GM12878 (cell line): ENCODE results near the gene MED25. TPM values are rescaled to one million over a fixed set of nuclear protein-coding genes. Genes with fewer than 3 reads are reported as not detected.

Experiments used
- ASH2L ChIP-seq: fragments of 300-600, 200-600 bp; sonication (generic); IDR thresholded peaks from 2 replicates; pipeline ENCODE4 v1.6.1; 2017; ENCODE audit warnings: low read depth, mild to moderate bottlenecking, borderline replicate concordance
- BACH1 ChIP-seq: fragments of 450-650 bp; IDR thresholded peaks from 2 replicates; pipeline ENCODE4 v1.6.1; 2017; ENCODE audit warnings: mild to moderate bottlenecking, borderline replicate concordance
- GATAD2B ChIP-seq: fragments of 450-650 bp; conservative IDR thresholded peaks from 2 replicates; pipeline ENCODE4 v1.6.1; 2017; ENCODE audit warnings: low read depth, mild to moderate bottlenecking, moderate library complexity
- PAX5 ChIP-seq: IDR thresholded peaks from 2 replicates; pipeline ENCODE4 v1.6.1; 2011; ENCODE audit warnings: low read depth, low read length, borderline replicate concordance
- SMAD1 ChIP-seq: fragments of 450-650 bp; IDR thresholded peaks from 2 replicates; pipeline ENCODE4 v1.6.1; 2018; ENCODE audit warnings: mild to moderate bottlenecking, low read depth; ENCODE audit not compliant: partially characterized antibody
- polyA plus RNA-seq, 11 experiments: library from polyadenylated mRNA; depleted of rRNA in 4 of 11; unstranded in 6 of 11; stranded (reverse) in 5 of 11; fragments of >200 nt; fragmentation: Nextera tagmentation in 4 of 11; fragmentation: Illumina TruSeq in 1 of 11; extraction: Ambion mirVana in 4 of 11; extraction: Trizol in 1 of 11; gene quantifications; 1 replicate in 1 of 11; 2 replicates in 10 of 11; pipeline versions ENCODE4 v1.2.1 to v1.2.3, GENCODE V29; 2011 to 2016; ENCODE audit warnings: inconsistent platforms in 2 of 11, missing spikeins in 2 of 11, low read depth in 1 of 11
- total RNA-seq, 4 experiments: library from RNA; depleted of rRNA in 3 of 4; stranded (reverse); fragments of >200 nt in 3 of 4; fragmentation: Illumina TruSeq in 1 of 4; extraction: Trizol in 1 of 4; gene quantifications; 2 replicates each; pipeline versions ENCODE4 v1.2.1 to v1.2.3, GENCODE V29; 2013 to 2021
- TF ChIP-seq, protein P1 (sequence below): fragments of 450-650 bp; IDR thresholded peaks from 2 replicates; pipeline ENCODE4 v1.6.1; 2018; ENCODE audit warnings: borderline replicate concordance, mild to moderate bottlenecking; ENCODE audit not compliant: partially characterized antibody
- TF ChIP-seq, protein P2 (sequence below): IDR thresholded peaks from 2 replicates; pipeline ENCODE4 v1.6.1; 2012; ENCODE audit warnings: mild to moderate bottlenecking, low read depth, low read length

The MED25 gene
- total and polyA plus RNA-seq, 10 of the 15 experiments (the other 5 are each of a cell fraction or from before 2014, with no cell fraction given), result 3.5 to 53.9 (median 17.1) TPM

DNA sequence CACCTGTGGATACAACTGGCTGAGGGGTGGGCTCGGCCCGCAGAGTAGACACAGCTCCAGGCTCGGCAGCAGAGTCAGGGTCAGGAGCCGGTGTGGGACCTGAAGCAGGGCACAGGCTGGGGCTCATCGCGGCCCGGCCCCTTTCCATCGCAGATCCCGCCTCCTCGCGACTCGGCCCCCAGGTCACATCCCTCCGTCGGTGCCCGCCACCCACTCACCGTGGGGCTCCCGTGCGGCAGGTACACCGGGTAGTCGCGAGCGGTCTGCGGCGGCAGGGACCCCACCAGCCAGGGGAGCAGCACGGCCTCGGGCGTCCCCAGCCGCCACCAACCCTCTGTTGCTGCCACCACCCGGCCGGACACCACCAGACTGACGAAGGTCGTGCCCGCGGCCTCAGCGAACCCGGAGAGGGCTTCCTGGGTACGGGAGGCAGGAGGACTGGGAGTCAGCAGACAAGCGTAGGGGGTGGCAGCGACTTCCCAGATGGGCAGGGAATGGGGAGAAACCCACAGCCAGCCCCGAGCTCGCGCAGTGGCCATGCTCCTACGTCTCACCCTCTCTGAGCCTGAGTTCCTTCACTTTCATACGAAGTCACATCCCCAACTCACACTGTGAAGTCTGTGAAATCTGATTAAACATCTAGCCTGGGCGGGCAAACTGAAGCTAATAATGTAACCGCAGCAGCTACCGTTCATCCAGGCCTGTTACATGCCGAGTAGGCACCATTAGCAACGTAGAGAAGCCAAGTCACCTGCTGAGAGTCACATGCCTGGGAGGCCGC is 8.7 kb upstream of the MED25 start (continued):
- TF ChIP-seq, protein P1, sequence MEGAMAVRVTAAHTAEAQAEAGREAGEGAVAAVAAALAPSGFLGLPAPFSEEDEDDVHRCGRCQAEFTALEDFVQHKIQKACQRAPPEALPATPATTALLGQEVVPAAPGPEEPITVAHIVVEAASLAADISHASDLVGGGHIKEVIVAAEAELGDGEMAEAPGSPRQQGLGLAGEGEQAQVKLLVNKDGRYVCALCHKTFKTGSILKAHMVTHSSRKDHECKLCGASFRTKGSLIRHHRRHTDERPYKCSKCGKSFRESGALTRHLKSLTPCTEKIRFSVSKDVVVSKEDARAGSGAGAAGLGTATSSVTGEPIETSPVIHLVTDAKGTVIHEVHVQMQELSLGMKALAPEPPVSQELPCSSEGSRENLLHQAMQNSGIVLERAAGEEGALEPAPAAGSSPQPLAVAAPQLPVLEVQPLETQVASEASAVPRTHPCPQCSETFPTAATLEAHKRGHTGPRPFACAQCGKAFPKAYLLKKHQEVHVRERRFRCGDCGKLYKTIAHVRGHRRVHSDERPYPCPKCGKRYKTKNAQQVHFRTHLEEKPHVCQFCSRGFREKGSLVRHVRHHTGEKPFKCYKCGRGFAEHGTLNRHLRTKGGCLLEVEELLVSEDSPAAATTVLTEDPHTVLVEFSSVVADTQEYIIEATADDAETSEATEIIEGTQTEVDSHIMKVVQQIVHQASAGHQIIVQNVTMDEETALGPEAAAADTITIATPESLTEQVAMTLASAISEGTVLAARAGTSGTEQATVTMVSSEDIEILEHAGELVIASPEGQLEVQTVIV, result no peak
- no peak for TF ChIP-seq SMAD1
- TF ChIP-seq BACH1, result peak; percentile 53; the same call in 1 of the 2 replicates
- peak; percentile 81; the same call in 1 of the 2 replicates for TF ChIP-seq GATAD2B
- TF ChIP-seq, protein P2, sequence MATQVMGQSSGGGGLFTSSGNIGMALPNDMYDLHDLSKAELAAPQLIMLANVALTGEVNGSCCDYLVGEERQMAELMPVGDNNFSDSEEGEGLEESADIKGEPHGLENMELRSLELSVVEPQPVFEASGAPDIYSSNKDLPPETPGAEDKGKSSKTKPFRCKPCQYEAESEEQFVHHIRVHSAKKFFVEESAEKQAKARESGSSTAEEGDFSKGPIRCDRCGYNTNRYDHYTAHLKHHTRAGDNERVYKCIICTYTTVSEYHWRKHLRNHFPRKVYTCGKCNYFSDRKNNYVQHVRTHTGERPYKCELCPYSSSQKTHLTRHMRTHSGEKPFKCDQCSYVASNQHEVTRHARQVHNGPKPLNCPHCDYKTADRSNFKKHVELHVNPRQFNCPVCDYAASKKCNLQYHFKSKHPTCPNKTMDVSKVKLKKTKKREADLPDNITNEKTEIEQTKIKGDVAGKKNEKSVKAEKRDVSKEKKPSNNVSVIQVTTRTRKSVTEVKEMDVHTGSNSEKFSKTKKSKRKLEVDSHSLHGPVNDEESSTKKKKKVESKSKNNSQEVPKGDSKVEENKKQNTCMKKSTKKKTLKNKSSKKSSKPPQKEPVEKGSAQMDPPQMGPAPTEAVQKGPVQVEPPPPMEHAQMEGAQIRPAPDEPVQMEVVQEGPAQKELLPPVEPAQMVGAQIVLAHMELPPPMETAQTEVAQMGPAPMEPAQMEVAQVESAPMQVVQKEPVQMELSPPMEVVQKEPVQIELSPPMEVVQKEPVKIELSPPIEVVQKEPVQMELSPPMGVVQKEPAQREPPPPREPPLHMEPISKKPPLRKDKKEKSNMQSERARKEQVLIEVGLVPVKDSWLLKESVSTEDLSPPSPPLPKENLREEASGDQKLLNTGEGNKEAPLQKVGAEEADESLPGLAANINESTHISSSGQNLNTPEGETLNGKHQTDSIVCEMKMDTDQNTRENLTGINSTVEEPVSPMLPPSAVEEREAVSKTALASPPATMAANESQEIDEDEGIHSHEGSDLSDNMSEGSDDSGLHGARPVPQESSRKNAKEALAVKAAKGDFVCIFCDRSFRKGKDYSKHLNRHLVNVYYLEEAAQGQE, result no peak
- TF ChIP-seq PAX5, result peak; percentile 14; the same call in 1 of the 2 replicates
- no peak for TF ChIP-seq ASH2L
